Endothelial cell of umbilical vein (primary cell): ENCODE measurements around the gene PPBP. TPM values are rescaled to one million over a fixed set of nuclear protein-coding genes. Genes with fewer than 3 reads are reported as not detected.

Source experiments
- BruUV-seq: library from RNA; stranded (reverse); fragments of 400-500 nt; replicated peaks from 2 replicates; lab custom pipeline; 2021; lab: Mats Ljungman, UMichigan
- CTCF ChIA-PET: fragments of 300-600, 350-600 bp; sonication (Branson Sonifier 250); formaldehyde crosslinking; loops from one replicate; lab custom pipeline; 2021; ENCODE audit warnings: antibody characterized with exemption, inconsistent platforms; lab: Charles Lee
- POLR2A ChIA-PET: fragments of 300-600, 350-600 bp; sonication (Branson Sonifier 250); formaldehyde crosslinking; loops from one replicate; lab custom pipeline; 2021; ENCODE audit warnings: antibody characterized with exemption, inconsistent platforms; lab: Charles Lee
- DNase-seq: peaks from one replicate; pipeline ENCODE4 v3.0.0-alpha.2; 2011; ENCODE audit warnings: low read depth, low spot score
- FAIRE-seq: peaks from 2 replicates; lab custom pipeline; 2011; peaks lifted over from hg19 to GRCh38; lab: Jason Lieb, UNC
- H2AFZ ChIP-seq: 2 replicates; pipeline ENCODE4 v1.6.0; 2012; ENCODE audit warnings: low read depth, low read length, control low read depth, inconsistent platforms
- H3K27ac ChIP-seq: 2 replicates; pipeline ENCODE4 v1.5.1; 2011; ENCODE audit warnings: low read depth, mild to moderate bottlenecking, control low read depth, low read length, moderate library complexity; ENCODE audit not compliant: insufficient read depth
- H3K27me3 ChIP-seq, 2 experiments: 2 replicates each; pipeline versions ENCODE4 v1.6.0 to v1.6.1; 2011; ENCODE audit warnings: low read length in 2 of 2, mixed read lengths in 1 of 2; ENCODE audit not compliant: control insufficient read depth in 2 of 2, insufficient read depth in 2 of 2
- H3K36me3 ChIP-seq, 2 experiments: 2 replicates in 1 of 2; 3 replicates in 1 of 2; pipeline ENCODE4 v1.5.1; 2011; ENCODE audit warnings: low read length in 2 of 2, mild to moderate bottlenecking in 1 of 2, moderate library complexity in 1 of 2; ENCODE audit not compliant: control insufficient read depth in 2 of 2, insufficient read depth in 2 of 2; ENCODE audit errors: extremely low read depth in 1 of 2
- H3K4me1 ChIP-seq: 3 replicates; pipeline ENCODE4 v1.5.1; 2011; ENCODE audit warnings: mild to moderate bottlenecking, low read length; ENCODE audit not compliant: control insufficient read depth, insufficient read depth; ENCODE audit errors: extremely low read depth
- H3K4me2 ChIP-seq: 2 replicates; pipeline ENCODE4 v1.6.1; 2011; ENCODE audit warnings: low read length, control low read depth, mixed read lengths; ENCODE audit not compliant: insufficient read depth
- H3K4me3 ChIP-seq, 3 experiments: fragments of 200-600 bp in 1 of 3; sonication (generic), shearing (Covaris generic) in 1 of 3; replicated peaks in 1 of 3; 2 replicates each; pipeline ENCODE4 v1.5.1; 2011 to 2016; ENCODE audit warnings: control low read depth in 3 of 3, low read length in 3 of 3, mild to moderate bottlenecking in 2 of 3, inconsistent platforms in 1 of 3, low read depth in 1 of 3, moderate library complexity in 1 of 3; ENCODE audit not compliant: insufficient read depth in 1 of 3
- H3K79me2 ChIP-seq: 2 replicates; pipeline ENCODE4 v1.6.0; 2012; ENCODE audit warnings: low read length, inconsistent platforms; ENCODE audit not compliant: control insufficient read depth, insufficient read depth
- H3K9ac ChIP-seq: replicated peaks from 2 replicates; pipeline ENCODE3; 2011; ENCODE audit warnings: low read length, control low read depth; ENCODE audit not compliant: insufficient read depth; ENCODE audit errors: extremely low read depth
- H3K9me1 ChIP-seq: replicated peaks from 3 replicates; pipeline ENCODE4 v1.6.0; 2011; ENCODE audit warnings: mild to moderate bottlenecking, low read length; ENCODE audit not compliant: control insufficient read depth, insufficient read depth; ENCODE audit errors: extremely low read depth
- H3K9me3 ChIP-seq: replicated peaks from 2 replicates; pipeline ENCODE4 v1.5.1; 2012; ENCODE audit warnings: low read length, inconsistent platforms; ENCODE audit not compliant: control insufficient read depth, insufficient read depth
- H4K20me1 ChIP-seq: replicated peaks from 2 replicates; pipeline ENCODE3; 2011; ENCODE audit warnings: mild to moderate bottlenecking, low read length; ENCODE audit not compliant: control insufficient read depth, insufficient read depth; ENCODE audit errors: extremely low read depth
- CTCF ChIP-seq, 2 donors: IDR thresholded peaks; 1 replicate in 1 of 2; 2 replicates in 1 of 2; pipeline ENCODE4 v1.5.1; 2011; ENCODE audit warnings: low read length in 2 of 2, mild to moderate bottlenecking in 2 of 2, moderate library complexity in 2 of 2, control low read depth in 1 of 2, inconsistent platforms in 1 of 2, low read depth in 1 of 2; ENCODE audit not compliant: insufficient read depth in 1 of 2; ENCODE audit errors: extremely low read depth in 1 of 2
- JUN ChIP-seq: IDR thresholded peaks from 2 replicates; pipeline ENCODE4 v1.6.1; 2011; ENCODE audit warnings: borderline replicate concordance, low read depth; ENCODE audit not compliant: insufficient read length, insufficient read depth
- MAX ChIP-seq: IDR thresholded peaks from 2 replicates; pipeline ENCODE4 v1.6.1; 2011; ENCODE audit not compliant: insufficient read depth, insufficient read length
- MYC ChIP-seq: IDR thresholded peaks from one replicate; pipeline ENCODE4 v1.6.1; 2011; ENCODE audit warnings: mild to moderate bottlenecking, low read depth, low read length
- POLR2AphosphoS5 ChIP-seq: IDR thresholded peaks from 2 replicates; pipeline ENCODE4 v1.6.1; 2012; ENCODE audit warnings: low read depth, mild to moderate bottlenecking, control low read depth, low read length, moderate library complexity; ENCODE audit not compliant: insufficient read depth
- dilution Hi-C: fragments of 300-500 bp; cut with MboI; formaldehyde crosslinking; loops from one replicate; pipeline ENCODE4 v1.15.0; 2019; ENCODE audit warnings: low sequenced_read_pairs; ENCODE audit not compliant: extremely low pct_ligation_motif_present
- intact Hi-C: fragments of 100-400 bp; cut with micrococcal nuclease; formaldehyde crosslinking; loops from one replicate; pipeline ENCODE4 v1.10.0; 2022
- polyA plus RNA-seq, 4 experiments: library from polyadenylated mRNA; depleted of rRNA in 3 of 4; stranded (reverse) in 3 of 4; unstranded in 1 of 4; fragments of >200 nt; gene quantifications; 2 replicates each; pipeline versions ENCODE4 v1.2.1 to v1.2.3, GENCODE V29; 2011 to 2012; ENCODE audit warnings: missing spikeins in 1 of 4
- total RNA-seq: library from RNA; stranded (reverse); gene quantifications from 2 replicates; pipeline ENCODE4 v1.2.3, GENCODE V29; 2021

PPBP gene
- total and polyA plus RNA-seq, 2 donors (not counting 3 experiments of a cell fraction or from before 2014, with no cell fraction given): not detected

GRCh38 chr4:73943555-73943954 lies 44.4 kb downstream of the PPBP start:
- intact Hi-C loops: loop anchor here (5.0 kb wide), 1 partner anchor 94 kb away; the partner anchor contains the start of gene CXCL3
- no peak for FAIRE-seq

More at GRCh38 chr4:73943555-73943954, 44.4 kb downstream of the PPBP start:
- H3K4me2 ChIP-seq: peak overlapping the region; percentile 76
- no peaks in the 10 kb centered on the region for H3K9me1 ChIP-seq
- BruUV-seq: no TSS peak
- H4K20me1 ChIP-seq: no peaks in the 10 kb centered on the region
- H3K4me1 ChIP-seq: peaks cover 5% of the 10 kb centered on the region
- DNase-seq: no peak
- no peaks in the 10 kb centered on the region for H3K36me3 ChIP-seq
- dilution Hi-C loops: no loop called here
- TF ChIP-seq JUN: no peak
- no peak for TF ChIP-seq MYC
- no peak for TF ChIP-seq POLR2AphosphoS5
- no peak for TF ChIP-seq MAX
- TF ChIP-seq CTCF (IDR thresholded peaks at IDR 0.05; ENCODE audit: extremely low read depth in 1 of 2, insufficient read depth in 1 of 2, low read depth in 1 of 2, low read length in 2 of 2): no peak
- H2AFZ ChIP-seq: peak overlapping the region; percentile 29
- H3K27me3 ChIP-seq: peaks cover 0 to 3% of the 10 kb centered on the region in 2 experiments
- CTCF ChIA-PET: interaction anchor here (1.1 kb wide), 1 partner anchor 191 kb away, joined by 3 read pairs; no protein-coding TSS in a partner anchor
- no peak overlapping the region for H3K9ac ChIP-seq
- POLR2A ChIA-PET: no interaction called here
- no peak overlapping the region for H3K27ac ChIP-seq
- H3K79me2 ChIP-seq: no peaks in the 10 kb centered on the region
- H3K9me3 ChIP-seq: no peaks in the 10 kb centered on the region
- peak overlapping the region in 1 of 3 experiments; percentile 59 for H3K4me3 ChIP-seq
